ENCODE measurements around the gene PERP.

- TF ChIP-seq CTCF (IDR thresholded peaks at IDR 0.05) (no peak), ZFX (IDR thresholded peaks at IDR 0.05; ENCODE audit: borderline replicate concordance) (no peak)
Observed at GRCh38 chr6:138106665-138107077, 548 bp downstream of the PERP start.
